ENCODE measurements around the gene ERC2.

ERC2 gene

GRCh38 chr3:56188201-56188600 is 280.1 kb downstream of the ERC2 start:
- DNase-seq (ENCODE audit: low spot score): no peak

GRCh38 chr3:56187051-56187450 is 281.2 kb downstream of the ERC2 start:
- DNase-seq (ENCODE audit: low spot score): no peak

- DNase-seq (ENCODE audit: low spot score): no peak
These were observed 282.4 kb downstream of the ERC2 start for GRCh38 chr3:56185827-56186226.

GRCh38 chr3:56183529-56183928 is 284.7 kb downstream of the ERC2 start:
- no peak for DNase-seq (ENCODE audit: low spot score)

- no peak for DNase-seq (ENCODE audit: low spot score)
These were observed 287.8 kb downstream of the ERC2 start for GRCh38 chr3:56180433-56180832.

GRCh38 chr3:56173601-56174000 is 294.7 kb downstream of the ERC2 start:
- no peak for DNase-seq (ENCODE audit: low spot score)

GRCh38 chr3:56164436-56164835 is 303.8 kb downstream of the ERC2 start:
- DNase-seq (ENCODE audit: low spot score): no peak

- DNase-seq (ENCODE audit: low spot score): peak; percentile 45
These were observed 310.4 kb downstream of the ERC2 start for GRCh38 chr3:56157693-56158362.

GRCh38 chr3:56154297-56154696 is 314.0 kb downstream of the ERC2 start:
- no peak for DNase-seq (ENCODE audit: low spot score)

GRCh38 chr3:56147354-56147753 is 320.9 kb downstream of the ERC2 start:
- no peak for DNase-seq (ENCODE audit: low spot score)

GRCh38 chr3:56145410-56145809 is 322.9 kb downstream of the ERC2 start:
- DNase-seq (ENCODE audit: low spot score): no peak

GRCh38 chr3:56144805-56145204 is 323.5 kb downstream of the ERC2 start:
- DNase-seq (ENCODE audit: low spot score): no peak

- no peak for DNase-seq (ENCODE audit: low spot score)
These were observed 330.9 kb downstream of the ERC2 start for GRCh38 chr3:56137415-56137814.

GRCh38 chr3:56136514-56136913 is 331.8 kb downstream of the ERC2 start:
- DNase-seq (ENCODE audit: low spot score): no peak

- DNase-seq (ENCODE audit: low spot score): no peak
These were observed 332.3 kb downstream of the ERC2 start for GRCh38 chr3:56135941-56136340.

- no peak for DNase-seq (ENCODE audit: low spot score)
These were observed 334.8 kb downstream of the ERC2 start for GRCh38 chr3:56133423-56133822.

GRCh38 chr3:56132762-56133161 is 335.5 kb downstream of the ERC2 start:
- DNase-seq (ENCODE audit: low spot score): no peak

- DNase-seq (ENCODE audit: low spot score): no peak
These were observed 336.2 kb downstream of the ERC2 start for GRCh38 chr3:56131974-56132590.

GRCh38 chr3:56130036-56130435 is 338.2 kb downstream of the ERC2 start:
- DNase-seq (ENCODE audit: low spot score): no peak

- DNase-seq (ENCODE audit: low spot score): no peak
These were observed 341.6 kb downstream of the ERC2 start for GRCh38 chr3:56126632-56127031.

- DNase-seq (ENCODE audit: low spot score): no peak
These were observed 342.8 kb downstream of the ERC2 start for GRCh38 chr3:56125358-56126005.

GRCh38 chr3:56124546-56124945 is 343.7 kb downstream of the ERC2 start:
- no peak for DNase-seq (ENCODE audit: low spot score)

GRCh38 chr3:56123487-56123886 is 344.8 kb downstream of the ERC2 start:
- no peak for DNase-seq (ENCODE audit: low spot score)

- no peak for DNase-seq (ENCODE audit: low spot score)
These were observed 345.4 kb downstream of the ERC2 start for GRCh38 chr3:56122911-56123310.
